ENCODE data around the gene BTBD19.
"Not testable (repeated sequence)": the region's sequence is repeated elsewhere in the genome, so short reads cannot be mapped to it uniquely, and the experiment has no call there.

BTBD19 gene

GRCh38 chr1:44808063-44808937, at the start of gene BTBD19:
Gene BTBD19 (plus strand): TSS chr1:44808523. CDS start chr1:44808821, 298 bp downstream.
- DNase-seq (ENCODE audit: low read depth) = no peak

GRCh38 chr1:44759077-44759476, 49.2 kb upstream of the BTBD19 start:
- no peak for DNase-seq (ENCODE audit: low read depth)

GRCh38 chr1:44760876-44761275, 47.4 kb upstream of the BTBD19 start:
- DNase-seq (ENCODE audit: low read depth) = no peak

- not testable (repeated sequence) for DNase-seq (ENCODE audit: low read depth)
These were observed 41.9 kb upstream of the BTBD19 start for GRCh38 chr1:44766421-44766820.

GRCh38 chr1:44775078-44775929, 33.0 kb upstream of the BTBD19 start, which contains the start of gene RPS8:
Gene RPS8 (plus strand): TSS chr1:44775540. CDS start chr1:44775597, 57 bp downstream.
- peak; percentile 83 for DNase-seq (ENCODE audit: low read depth)

GRCh38 chr1:44775930-44776729, 32.2 kb upstream of the BTBD19 start:
- no peak for DNase-seq (ENCODE audit: low read depth)

- no peak for DNase-seq (ENCODE audit: low read depth)
These were observed 31.6 kb upstream of the BTBD19 start for GRCh38 chr1:44776730-44777068.

- DNase-seq (ENCODE audit: low read depth) = no peak
These were observed 30.8 kb upstream of the BTBD19 start for GRCh38 chr1:44777547-44777946.

- no peak for DNase-seq (ENCODE audit: low read depth)
These were observed 30.2 kb upstream of the BTBD19 start for GRCh38 chr1:44777969-44778635.

GRCh38 chr1:44778705-44779576, 29.4 kb upstream of the BTBD19 start:
- no peak for DNase-seq (ENCODE audit: low read depth)

GRCh38 chr1:44780583-44781121, 27.7 kb upstream of the BTBD19 start:
- no peak for DNase-seq (ENCODE audit: low read depth)

- no peak for DNase-seq (ENCODE audit: low read depth)
These were observed 24.6 kb upstream of the BTBD19 start for GRCh38 chr1:44783697-44784093.

GRCh38 chr1:44784094-44785028, 24.0 kb upstream of the BTBD19 start:
- DNase-seq (ENCODE audit: low read depth) = no peak

- DNase-seq (ENCODE audit: low read depth) = no peak
These were observed 23.3 kb upstream of the BTBD19 start for GRCh38 chr1:44785029-44785380.

GRCh38 chr1:44785501-44786137, 22.7 kb upstream of the BTBD19 start:
- no peak for DNase-seq (ENCODE audit: low read depth)

GRCh38 chr1:44786138-44786840, 22.0 kb upstream of the BTBD19 start:
- DNase-seq (ENCODE audit: low read depth) = no peak

GRCh38 chr1:44786841-44787426, 21.4 kb upstream of the BTBD19 start:
- no peak for DNase-seq (ENCODE audit: low read depth)

GRCh38 chr1:44787506-44787905, 20.8 kb upstream of the BTBD19 start:
- no peak for DNase-seq (ENCODE audit: low read depth)
